Transverse colon (tissue), 4 donors: ENCODE measurements around the gene DTNBP1.

Source experiments
- EP300 ChIP-seq: sonication (generic); formaldehyde crosslinking; IDR thresholded peaks from one replicate; pipeline ENCODE4 v1.6.1; 2017; ENCODE audit warnings: antibody characterized with exemption, low read depth
- POLR2A ChIP-seq: fragments of 450-650 bp; IDR thresholded peaks from one replicate; pipeline ENCODE4 v1.6.1; 2016; ENCODE audit warnings: antibody characterized with exemption, mild to moderate bottlenecking, moderate library complexity
- POLR2AphosphoS5 ChIP-seq, 3 donors: sonication (generic); formaldehyde crosslinking; IDR thresholded peaks; one replicate each; pipeline ENCODE4 v1.6.1; 2016; ENCODE audit warnings: antibody characterized with exemption in 3 of 3
- TF ChIP-seq, protein P1 (sequence below), 5 experiments: fragments of 200-600 bp in 3 of 5; fragments of 450-650 bp in 2 of 5; sonication (generic) in 3 of 5; IDR thresholded peaks; 1 replicate in 2 of 5; 2 replicates in 3 of 5; pipeline ENCODE4 v1.5.1; 2016 to 2017; ENCODE audit warnings: antibody characterized with exemption in 5 of 5, inconsistent platforms in 3 of 5, mild to moderate bottlenecking in 2 of 5, moderate library complexity in 1 of 5

DNA sequence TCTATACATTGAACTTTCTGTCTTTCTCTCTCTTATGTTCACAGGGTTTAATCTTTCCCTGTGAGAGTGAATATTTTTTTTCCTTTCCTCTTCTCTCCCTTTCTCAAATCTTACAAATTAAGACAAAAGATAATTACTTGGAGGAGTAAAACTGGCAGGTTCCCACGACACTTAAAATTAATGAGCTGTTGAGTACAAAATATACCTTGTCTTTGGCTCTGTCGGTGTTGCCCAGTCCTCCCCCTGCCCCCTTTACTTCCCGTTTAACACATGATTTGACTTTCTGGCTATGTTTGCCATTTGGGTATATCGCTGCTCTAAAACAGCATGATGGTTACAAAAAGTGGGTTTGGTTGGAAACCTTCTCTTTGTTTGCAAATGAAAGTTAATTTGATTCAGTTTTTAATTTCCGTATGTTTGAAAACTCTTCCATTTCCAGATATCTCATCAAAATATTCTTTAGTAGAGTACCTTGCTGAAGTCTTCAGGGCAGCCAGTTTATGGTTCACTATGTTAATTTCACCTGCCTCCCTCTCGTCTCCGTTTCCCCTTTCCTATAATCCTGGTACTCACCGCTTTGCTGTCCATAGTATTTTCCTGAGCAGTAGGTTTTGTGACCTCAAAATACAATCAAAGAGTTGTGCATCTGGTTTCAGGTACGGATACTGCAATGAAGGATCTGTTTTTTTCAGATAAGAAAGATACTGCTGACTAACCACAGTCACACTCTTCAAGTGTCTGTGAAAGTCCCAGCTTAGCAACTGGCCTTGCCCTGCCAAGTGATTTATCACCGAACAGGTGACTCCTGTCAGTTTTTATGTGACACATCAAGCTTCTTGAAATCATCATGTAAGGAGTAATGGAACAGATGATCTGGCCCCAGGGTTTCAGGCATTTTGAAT, 181.2 kb downstream of the DTNBP1 start:
- TF ChIP-seq, protein P1, sequence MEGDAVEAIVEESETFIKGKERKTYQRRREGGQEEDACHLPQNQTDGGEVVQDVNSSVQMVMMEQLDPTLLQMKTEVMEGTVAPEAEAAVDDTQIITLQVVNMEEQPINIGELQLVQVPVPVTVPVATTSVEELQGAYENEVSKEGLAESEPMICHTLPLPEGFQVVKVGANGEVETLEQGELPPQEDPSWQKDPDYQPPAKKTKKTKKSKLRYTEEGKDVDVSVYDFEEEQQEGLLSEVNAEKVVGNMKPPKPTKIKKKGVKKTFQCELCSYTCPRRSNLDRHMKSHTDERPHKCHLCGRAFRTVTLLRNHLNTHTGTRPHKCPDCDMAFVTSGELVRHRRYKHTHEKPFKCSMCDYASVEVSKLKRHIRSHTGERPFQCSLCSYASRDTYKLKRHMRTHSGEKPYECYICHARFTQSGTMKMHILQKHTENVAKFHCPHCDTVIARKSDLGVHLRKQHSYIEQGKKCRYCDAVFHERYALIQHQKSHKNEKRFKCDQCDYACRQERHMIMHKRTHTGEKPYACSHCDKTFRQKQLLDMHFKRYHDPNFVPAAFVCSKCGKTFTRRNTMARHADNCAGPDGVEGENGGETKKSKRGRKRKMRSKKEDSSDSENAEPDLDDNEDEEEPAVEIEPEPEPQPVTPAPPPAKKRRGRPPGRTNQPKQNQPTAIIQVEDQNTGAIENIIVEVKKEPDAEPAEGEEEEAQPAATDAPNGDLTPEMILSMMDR (IDR thresholded peaks at IDR 0.05) = no peak
- no peak for TF ChIP-seq POLR2A
- TF ChIP-seq EP300 = no peak
- TF ChIP-seq POLR2AphosphoS5 (IDR thresholded peaks at IDR 0.05) = no peak
